ENCODE results near the gene CCDC74A.
"Not testable (repeated sequence)": the region's sequence is repeated elsewhere in the genome, so short reads cannot be mapped to it uniquely, and the experiment has no call there.

Gene CCDC74A

DNA sequence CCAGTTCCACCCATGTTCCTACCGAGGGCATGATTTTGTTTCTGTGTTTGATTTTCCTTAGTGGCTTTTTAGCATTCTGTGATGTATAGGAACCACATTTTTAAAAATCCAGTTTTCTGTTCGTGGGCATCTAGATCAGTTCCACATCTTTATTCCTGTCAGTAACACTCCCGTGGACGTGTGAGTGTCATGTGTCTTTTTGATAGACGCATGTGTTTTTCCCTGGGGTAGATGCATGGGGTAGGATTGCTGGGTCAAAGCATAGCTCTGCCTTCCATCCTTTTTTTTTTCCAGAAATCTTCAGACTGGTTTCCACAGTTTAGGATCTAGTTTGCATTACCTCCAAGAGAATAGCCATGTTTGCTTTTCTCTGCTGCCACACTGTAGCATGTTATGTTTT is 38.7 kb downstream of the CCDC74A start:
- no peak for DNase-seq

DNA sequence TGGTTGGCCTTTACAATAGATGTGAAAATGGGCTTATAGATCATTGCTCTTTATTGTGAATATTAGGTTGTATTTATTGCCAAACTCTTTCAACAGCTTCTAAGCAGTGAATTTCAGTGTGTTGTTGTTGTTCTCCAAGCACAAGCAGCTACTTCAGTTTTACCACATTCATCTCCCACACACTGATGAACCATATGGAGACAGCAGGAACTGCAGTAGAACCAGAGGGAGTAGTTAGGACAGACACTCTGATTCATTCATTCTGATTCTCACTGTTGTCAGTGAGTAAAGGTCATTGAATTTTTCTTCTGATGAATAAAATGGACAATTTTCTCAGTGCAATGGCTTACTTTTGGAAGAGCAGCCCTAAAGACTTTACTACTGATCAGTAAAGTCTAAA is 40.2 kb downstream of the CCDC74A start:
- DNase-seq, result no peak

DNA sequence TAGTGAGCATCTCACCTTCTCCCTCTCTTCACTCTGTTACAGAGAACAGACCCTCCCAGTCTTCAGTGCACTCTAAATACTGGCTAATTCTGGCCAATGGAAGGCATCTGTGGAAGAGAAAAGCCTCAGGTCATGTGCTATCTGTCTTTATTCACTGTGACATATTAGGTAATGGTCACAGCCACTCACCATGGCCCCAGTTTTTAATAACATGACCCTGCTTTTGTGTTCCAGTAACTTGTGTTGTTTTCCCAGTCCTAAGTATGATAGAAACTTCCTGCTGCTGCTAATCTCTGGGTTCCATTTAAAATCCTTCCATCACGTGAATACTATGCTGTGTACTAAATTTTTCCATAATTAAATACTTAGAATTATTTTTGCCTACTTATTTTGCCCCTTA is 40.7 kb downstream of the CCDC74A start:
- not testable (repeated sequence) for DNase-seq

DNA sequence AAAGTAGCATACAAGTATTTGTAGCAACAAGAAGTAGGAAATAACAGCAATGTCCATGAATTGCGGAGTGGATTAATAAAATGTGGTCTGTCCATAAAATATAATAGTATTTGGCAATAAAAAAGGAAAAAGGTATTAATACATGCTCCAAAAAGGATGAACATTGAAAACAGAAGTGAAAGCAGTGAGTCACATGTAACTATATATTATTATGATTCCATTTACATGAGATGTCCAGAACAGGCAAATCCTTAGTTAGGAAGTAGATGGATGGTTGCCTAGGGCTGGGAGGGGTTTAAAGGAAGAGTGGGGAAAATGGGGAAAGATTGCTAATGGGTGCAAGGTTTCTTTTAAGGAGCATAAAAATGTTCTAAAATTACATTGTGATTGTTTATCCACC is 44.5 kb downstream of the CCDC74A start:
- no peak for DNase-seq

DNA sequence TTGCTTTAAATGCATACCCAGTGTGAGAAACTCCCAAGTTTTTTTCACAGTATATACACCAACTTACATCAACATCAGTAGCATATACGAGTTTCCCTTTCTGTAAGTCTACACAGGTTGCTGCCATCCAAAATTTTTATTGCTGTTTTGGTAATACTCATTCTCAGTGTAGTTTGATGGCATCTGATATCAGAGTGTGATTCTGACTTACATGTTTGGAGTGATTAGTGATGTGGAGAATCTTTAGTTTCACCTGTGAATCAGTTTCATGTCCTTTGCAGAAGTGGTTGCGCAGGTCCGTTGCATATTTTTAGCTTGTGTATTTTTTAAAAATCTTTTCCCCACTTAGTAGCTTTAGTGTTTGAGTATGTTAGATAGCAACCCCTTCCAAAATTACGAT is 50.1 kb downstream of the CCDC74A start:
- DNase-seq, result no peak

DNA sequence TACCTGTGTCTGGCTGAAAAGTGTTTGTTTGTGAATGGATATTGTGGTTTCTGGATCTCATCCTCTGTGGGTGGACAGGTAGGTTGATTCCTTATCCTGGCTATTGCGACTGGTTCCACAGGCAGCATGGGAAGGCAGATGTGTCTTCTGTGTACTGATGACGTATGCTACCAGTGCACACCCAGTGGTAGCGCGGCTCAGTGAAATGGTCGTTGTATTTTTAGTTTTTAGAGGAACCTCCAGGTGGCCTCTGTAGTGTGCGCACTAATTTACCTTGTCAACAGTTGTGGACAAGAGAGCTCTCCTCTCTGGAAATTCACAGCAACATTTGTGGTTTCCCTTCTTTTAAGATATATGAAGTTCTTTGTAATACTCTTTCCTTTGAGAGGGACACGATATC is 52.5 kb downstream of the CCDC74A start:
- no peak for DNase-seq

Data from bone marrow (tissue), 2 donors.